K562 (cell line): Measurements from ENCODE around the gene SLC2A6. TPM values are rescaled to one million over a fixed set of nuclear protein-coding genes. Genes with fewer than 3 reads are reported as not detected.

Experiments
- ATAC-seq: fragments of 200-7000 bp; cut with Tn5 transposase; 3 replicates; pipeline ENCODE4 v1.9.1; 2020; ENCODE audit warnings: moderate library complexity
- BruUV-seq: library from RNA; stranded (reverse); fragments of 400-500 nt; replicated peaks from 2 replicates; lab custom pipeline; 2021; lab: Mats Ljungman, UMichigan
- CTCF ChIA-PET: fragments of 300-600 bp; formaldehyde crosslinking; extraction: SDS; loops from one replicate; lab custom pipeline; 2021; ENCODE audit warnings: low intra/inter-chr PET ratio; lab: Yijun Ruan, JAX
- POLR2A ChIA-PET: fragments of 300-600, 350-650 bp; sonication (Branson Sonifier 250); formaldehyde crosslinking; extraction: SDS; loops from one replicate; lab custom pipeline; 2021; ENCODE audit warnings: antibody characterized with exemption, inconsistent platforms; lab: Yijun Ruan, JAX
- DNase-seq, 4 experiments: peaks; one replicate each; pipeline versions ENCODE4 v3.0.0 to v3.0.0-alpha.2; 2011 to 2018; ENCODE audit warnings: low spot score in 3 of 4, mixed read lengths in 3 of 4; ENCODE audit errors: extremely low read depth in 1 of 4
- FAIRE-seq: peaks from 2 replicates; lab custom pipeline; 2011; peaks lifted over from hg19 to GRCh38; lab: Jason Lieb, UNC
- H2AFZ ChIP-seq: 2 replicates; pipeline ENCODE4 v1.6.0; 2011; ENCODE audit warnings: low read depth, low read length, control low read depth, inconsistent platforms
- H3K27ac ChIP-seq: fragments of 200-600 bp; 3 replicates; pipeline ENCODE4 v1.8.0; 2011; ENCODE audit warnings: low read depth, mild to moderate bottlenecking, control low read depth, inconsistent platforms, low read length, moderate library complexity, mixed read lengths; ENCODE audit errors: extremely low read depth
- H3K27me3 ChIP-seq, 2 experiments: fragments of 300-600 bp in 1 of 2; 2 replicates in 1 of 2; 3 replicates in 1 of 2; pipeline versions ENCODE4 v1.6.0 to v1.8.0; 2011; ENCODE audit warnings: inconsistent platforms in 2 of 2, low read length in 2 of 2, mild to moderate bottlenecking in 1 of 2, mixed read lengths in 1 of 2, moderate library complexity in 1 of 2; ENCODE audit not compliant: control insufficient read depth in 2 of 2, insufficient read depth in 2 of 2
- H3K36me3 ChIP-seq: fragments of 300-600 bp; 3 replicates; pipeline ENCODE4 v1.8.0; 2011; ENCODE audit warnings: mild to moderate bottlenecking, low read length, inconsistent platforms; ENCODE audit not compliant: control insufficient read depth, insufficient read depth
- H3K4me1 ChIP-seq, 2 experiments: fragments of 200-600 bp in 1 of 2; replicated peaks in 1 of 2; 2 replicates in 1 of 2; 3 replicates in 1 of 2; pipeline versions ENCODE4 v1.5.1 to v1.8.0; 2011; ENCODE audit warnings: inconsistent platforms in 2 of 2, low read length in 2 of 2, mild to moderate bottlenecking in 1 of 2, mixed read lengths in 1 of 2, moderate library complexity in 1 of 2; ENCODE audit not compliant: control insufficient read depth in 2 of 2, insufficient read depth in 2 of 2
- H3K4me2 ChIP-seq: 2 replicates; pipeline ENCODE4 v1.6.1; 2011; ENCODE audit warnings: low read length, control low read depth, inconsistent platforms, mixed read lengths; ENCODE audit not compliant: insufficient read depth
- H3K4me3 ChIP-seq: fragments of 200-600 bp; sonication (generic), shearing (Covaris generic); 2 replicates; pipeline ENCODE4 v1.5.1; 2016; ENCODE audit warnings: control low read depth, inconsistent platforms
- H3K79me2 ChIP-seq: fragments of 200-600 bp; 3 replicates; pipeline ENCODE4 v1.8.0; 2011; ENCODE audit warnings: low read length, inconsistent platforms; ENCODE audit not compliant: control insufficient read depth, insufficient read depth
- H3K9ac ChIP-seq, 2 experiments: 2 replicates each; pipeline versions ENCODE4 v1.6.0 to v1.6.1; 2011; ENCODE audit warnings: low read depth in 2 of 2, low read length in 2 of 2, control low read depth in 1 of 2, inconsistent platforms in 1 of 2, mild to moderate bottlenecking in 1 of 2, mixed read lengths in 1 of 2; ENCODE audit not compliant: insufficient read depth in 1 of 2
- H3K9me1 ChIP-seq: one replicate; pipeline ENCODE4 v1.6.0; 2011; ENCODE audit warnings: inconsistent platforms, mild to moderate bottlenecking, low read length, moderate library complexity; ENCODE audit not compliant: control insufficient read depth, insufficient read depth
- H3K9me3 ChIP-seq: replicated peaks from 2 replicates; pipeline ENCODE4 v1.5.1; 2011; ENCODE audit warnings: low read depth, low read length, inconsistent platforms; ENCODE audit not compliant: control insufficient read depth, insufficient read depth
- H4K20me1 ChIP-seq: replicated peaks from 2 replicates; pipeline ENCODE4 v1.6.1; 2011; ENCODE audit warnings: low read length, inconsistent platforms, mixed read lengths; ENCODE audit not compliant: control insufficient read depth, insufficient read depth
- CCNT2 ChIP-seq: IDR thresholded peaks from 2 replicates; pipeline ENCODE4 v1.6.1; 2011; ENCODE audit warnings: borderline replicate concordance, low read depth, mild to moderate bottlenecking, moderate library complexity, mixed read lengths, low read length; ENCODE audit not compliant: insufficient read length; ENCODE audit errors: extremely low read depth
- NR2F6 ChIP-seq: fragments of 450-650 bp; formaldehyde crosslinking; IDR thresholded peaks from 2 replicates; pipeline ENCODE4 v1.4.0; 2020; ENCODE audit warnings: mild to moderate bottlenecking
- PCBP1 ChIP-seq: fragments of 200-400 bp; formaldehyde crosslinking; IDR thresholded peaks from 2 replicates; pipeline ENCODE4 v1.6.1; 2018; ENCODE audit warnings: mild to moderate bottlenecking, low read depth, low read length; ENCODE audit not compliant: poor library complexity, severe bottlenecking
- WGBS: fragments of 100-300 bp; shearing (Covaris generic); methylation state at CpG from one replicate; pipeline ENCODE4 v1.1.6; 2016; ENCODE audit warnings: low coverage, mixed read lengths; ENCODE audit not compliant: insufficient coverage; ENCODE audit errors: missing lambda C conversion rate; 5-methylcytosine and 5-hydroxymethylcytosine counted together
- in situ Hi-C: fragments of 300-500 bp; cut with MboI; formaldehyde crosslinking; loops from 4 replicates; pipeline ENCODE4 v1.15.0; 2018; ENCODE audit warnings: inconsistent platforms, mixed read lengths
- intact Hi-C: fragments of 100-400 bp; cut with micrococcal nuclease; formaldehyde crosslinking; loops from 2 replicates; pipeline ENCODE4 v1.14.2; 2022
- polyA plus RNA-seq, 8 experiments: library from polyadenylated mRNA; depleted of rRNA in 4 of 8; stranded (reverse) in 5 of 8; unstranded in 3 of 8; fragments of >200 nt; fragmentation: Nextera tagmentation in 2 of 8; fragmentation: Illumina TruSeq in 1 of 8; extraction: Ambion mirVana in 2 of 8; extraction: Trizol in 1 of 8; gene quantifications; 2 replicates each; pipeline versions ENCODE4 v1.2.1 to v1.2.3, GENCODE V29; 2011 to 2014; ENCODE audit warnings: inconsistent platforms in 1 of 8, missing spikeins in 1 of 8
- total RNA-seq, 7 experiments: library from RNA; depleted of rRNA in 6 of 7; stranded (reverse); fragments of >200 nt in 6 of 7; fragmentation: Illumina TruSeq in 2 of 7; extraction: Trizol in 2 of 7; gene quantifications; 2 replicates each; pipeline versions ENCODE4 v1.2.1 to v1.2.3, GENCODE V29; 2011 to 2021; ENCODE audit warnings: low replicate concordance in 1 of 7
- TF ChIP-seq, protein P1 (sequence below): fragments of 450-650 bp; IDR thresholded peaks from 2 replicates; pipeline ENCODE4 v1.6.1; 2017; ENCODE audit warnings: antibody characterized with exemption
- TF ChIP-seq, protein P2 (sequence below): fragments of 250-450 bp; sonication (Bioruptor Pico); IDR thresholded peaks from 2 replicates; pipeline ENCODE4 v1.8.0; 2021; ENCODE audit warnings: moderate library complexity, mild to moderate bottlenecking, inconsistent platforms
- TF ChIP-seq, protein P3 (sequence below): sonication (generic); formaldehyde crosslinking; IDR thresholded peaks from 2 replicates; pipeline ENCODE4 v1.8.1; 2023; ENCODE audit warnings: mild to moderate bottlenecking, missing genetic modification reagents

Gene SLC2A6
- total and polyA plus RNA-seq, 9 of the 15 experiments (the other 6 are each of a cell fraction or from before 2014, with no cell fraction given) = 0.04 to 0.38 (median 0.09) TPM; not detected in 3

DNA sequence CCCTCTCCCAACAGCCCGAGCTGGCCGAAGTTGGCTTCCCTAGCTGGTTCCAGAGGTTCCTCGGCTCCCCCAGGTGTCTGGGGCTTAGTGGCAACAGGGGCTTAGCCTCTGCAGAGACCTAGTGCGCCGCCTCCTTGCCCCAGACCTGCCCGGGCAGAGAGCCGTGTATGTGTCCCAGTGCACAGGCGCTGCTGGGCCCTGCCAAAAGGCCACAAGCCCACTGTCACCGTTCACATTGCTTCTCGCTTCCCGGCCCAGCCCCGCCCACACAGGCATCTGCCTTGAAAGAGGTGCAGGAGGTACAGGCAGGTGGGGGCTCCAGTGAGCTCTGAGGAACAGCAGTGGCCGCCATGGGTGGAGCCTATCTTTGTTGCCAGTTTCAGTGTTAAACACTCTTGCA, 21.7 kb downstream of the SLC2A6 start:
- no TSS peak for BruUV-seq
- Histone ChIP-seq H3K27me3 (peaks cover 15 to 69% of the 10 kb centered on the region in 2 experiments; a peak in 4 of 5 replicates), H2AFZ (no peak overlapping the region), H3K9me1 (peaks cover 11% of the 10 kb centered on the region), H3K9me3 (no peaks in the 10 kb centered on the region), H3K4me1 (peaks cover 5 to 39% of the 10 kb centered on the region in 2 experiments; a peak in 3 of 5 replicates), H3K79me2 (no peaks in the 10 kb centered on the region), H4K20me1 (peaks cover 22% of the 10 kb centered on the region), H3K36me3 (no peaks in the 10 kb centered on the region), H3K27ac (no peak overlapping the region), H3K9ac (no peak overlapping the region; a peak in 1 of 4 replicates), H3K4me3 (no peak overlapping the region), H3K4me2 (no peak overlapping the region)
- TF ChIP-seq, protein P1, sequence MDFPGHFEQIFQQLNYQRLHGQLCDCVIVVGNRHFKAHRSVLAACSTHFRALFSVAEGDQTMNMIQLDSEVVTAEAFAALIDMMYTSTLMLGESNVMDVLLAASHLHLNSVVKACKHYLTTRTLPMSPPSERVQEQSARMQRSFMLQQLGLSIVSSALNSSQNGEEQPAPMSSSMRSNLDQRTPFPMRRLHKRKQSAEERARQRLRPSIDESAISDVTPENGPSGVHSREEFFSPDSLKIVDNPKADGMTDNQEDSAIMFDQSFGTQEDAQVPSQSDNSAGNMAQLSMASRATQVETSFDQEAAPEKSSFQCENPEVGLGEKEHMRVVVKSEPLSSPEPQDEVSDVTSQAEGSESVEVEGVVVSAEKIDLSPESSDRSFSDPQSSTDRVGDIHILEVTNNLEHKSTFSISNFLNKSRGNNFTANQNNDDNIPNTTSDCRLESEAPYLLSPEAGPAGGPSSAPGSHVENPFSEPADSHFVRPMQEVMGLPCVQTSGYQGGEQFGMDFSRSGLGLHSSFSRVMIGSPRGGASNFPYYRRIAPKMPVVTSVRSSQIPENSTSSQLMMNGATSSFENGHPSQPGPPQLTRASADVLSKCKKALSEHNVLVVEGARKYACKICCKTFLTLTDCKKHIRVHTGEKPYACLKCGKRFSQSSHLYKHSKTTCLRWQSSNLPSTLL = no peak
- TF ChIP-seq NR2F6 (CRISPR knock-in tag) = no peak
- TF ChIP-seq, protein P2, sequence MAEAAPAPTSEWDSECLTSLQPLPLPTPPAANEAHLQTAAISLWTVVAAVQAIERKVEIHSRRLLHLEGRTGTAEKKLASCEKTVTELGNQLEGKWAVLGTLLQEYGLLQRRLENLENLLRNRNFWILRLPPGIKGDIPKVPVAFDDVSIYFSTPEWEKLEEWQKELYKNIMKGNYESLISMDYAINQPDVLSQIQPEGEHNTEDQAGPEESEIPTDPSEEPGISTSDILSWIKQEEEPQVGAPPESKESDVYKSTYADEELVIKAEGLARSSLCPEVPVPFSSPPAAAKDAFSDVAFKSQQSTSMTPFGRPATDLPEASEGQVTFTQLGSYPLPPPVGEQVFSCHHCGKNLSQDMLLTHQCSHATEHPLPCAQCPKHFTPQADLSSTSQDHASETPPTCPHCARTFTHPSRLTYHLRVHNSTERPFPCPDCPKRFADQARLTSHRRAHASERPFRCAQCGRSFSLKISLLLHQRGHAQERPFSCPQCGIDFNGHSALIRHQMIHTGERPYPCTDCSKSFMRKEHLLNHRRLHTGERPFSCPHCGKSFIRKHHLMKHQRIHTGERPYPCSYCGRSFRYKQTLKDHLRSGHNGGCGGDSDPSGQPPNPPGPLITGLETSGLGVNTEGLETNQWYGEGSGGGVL (CRISPR knock-in tag) = no peak
- TF ChIP-seq CCNT2 = no peak
- TF ChIP-seq PCBP1 = no peak
- TF ChIP-seq, protein P3, sequence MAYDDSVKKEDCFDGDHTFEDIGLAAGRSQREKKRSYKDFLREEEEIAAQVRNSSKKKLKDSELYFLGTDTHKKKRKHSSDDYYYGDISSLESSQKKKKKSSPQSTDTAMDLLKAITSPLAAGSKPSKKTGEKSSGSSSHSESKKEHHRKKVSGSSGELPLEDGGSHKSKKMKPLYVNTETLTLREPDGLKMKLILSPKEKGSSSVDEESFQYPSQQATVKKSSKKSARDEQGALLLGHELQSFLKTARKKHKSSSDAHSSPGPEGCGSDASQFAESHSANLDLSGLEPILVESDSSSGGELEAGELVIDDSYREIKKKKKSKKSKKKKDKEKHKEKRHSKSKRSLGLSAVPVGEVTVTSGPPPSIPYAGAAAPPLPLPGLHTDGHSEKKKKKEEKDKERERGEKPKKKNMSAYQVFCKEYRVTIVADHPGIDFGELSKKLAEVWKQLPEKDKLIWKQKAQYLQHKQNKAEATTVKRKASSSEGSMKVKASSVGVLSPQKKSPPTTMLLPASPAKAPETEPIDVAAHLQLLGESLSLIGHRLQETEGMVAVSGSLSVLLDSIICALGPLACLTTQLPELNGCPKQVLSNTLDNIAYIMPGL (CRISPR knock-in tag) = no peak
- ATAC-seq (no peak), FAIRE-seq (no peak), DNase-seq (peak in 2 of 4 experiments; percentile 54 to 61)
- in situ Hi-C loops (no loop called here), intact Hi-C loops (no loop called here)
- ChIA-PET CTCF (no interaction called here), POLR2A (no interaction called here)
- WGBS = 2% methylated on average over 4 of the region's 13 CpGs
